K562 (cell line): Measurements from ENCODE around the gene BNIP3.

Experiments used
- CTCF ChIP-seq, 3 experiments: IDR thresholded peaks in 2 of 3; conservative IDR thresholded peaks in 1 of 3; 2 replicates each; pipeline ENCODE4 v1.5.1; 2011 to 2012; ENCODE audit warnings: low read length in 3 of 3, mild to moderate bottlenecking in 3 of 3, control low read depth in 2 of 3, improper control_type of control experiment in 1 of 3, inconsistent platforms in 1 of 3, low read depth in 1 of 3, mixed read lengths in 1 of 3, moderate library complexity in 1 of 3; ENCODE audit not compliant: insufficient read depth in 2 of 3
- EZH2 ChIP-seq: IDR thresholded peaks from 2 replicates; pipeline ENCODE4 v1.6.1; 2012; ENCODE audit warnings: low read depth, mild to moderate bottlenecking, inconsistent platforms, low read length, borderline replicate concordance
- FOXJ3 ChIP-seq: sonication (generic); formaldehyde crosslinking; IDR thresholded peaks from 2 replicates; pipeline ENCODE4 v1.4.0; 2020; ENCODE audit warnings: mild to moderate bottlenecking, missing genetic modification reagents
- POLR2A ChIP-seq: fragments of 450-650 bp; conservative IDR thresholded peaks from 2 replicates; pipeline ENCODE4 v1.6.1; 2016
- RAD21 ChIP-seq, 2 experiments: fragments of 250-450 bp in 1 of 2; fragments of 450-650 bp in 1 of 2; sonication (Bioruptor Pico) in 1 of 2; formaldehyde crosslinking in 1 of 2; IDR thresholded peaks in 1 of 2; conservative IDR thresholded peaks in 1 of 2; 2 replicates each; pipeline versions ENCODE4 v1.4.0 to v1.8.0; 2020 to 2022; ENCODE audit warnings: mild to moderate bottlenecking in 2 of 2, moderate library complexity in 1 of 2
- TEAD1 ChIP-seq, 2 experiments: fragments of 450-650 bp in 1 of 2; sonication (generic) in 1 of 2; formaldehyde crosslinking; IDR thresholded peaks; 2 replicates each; pipeline versions ENCODE4 v1.4.0 to v1.8.0; 2020 to 2022; ENCODE audit warnings: mild to moderate bottlenecking in 2 of 2, missing genetic modification reagents in 1 of 2
- ZFX ChIP-seq: sonication (generic); formaldehyde crosslinking; IDR thresholded peaks from 2 replicates; pipeline ENCODE4 v1.8.0; 2022; ENCODE audit warnings: mild to moderate bottlenecking, missing genetic modification reagents, moderate library complexity
- ZNF274 ChIP-seq: IDR thresholded peaks from 2 replicates; pipeline ENCODE4 v1.6.1; 2011; ENCODE audit warnings: low read depth, mild to moderate bottlenecking, low read length, moderate library complexity, borderline replicate concordance
- ZNF3 ChIP-seq: fragments of 250-450 bp; sonication (Bioruptor Pico); IDR thresholded peaks from 2 replicates; pipeline ENCODE4 v1.5.0; 2021; ENCODE audit warnings: mild to moderate bottlenecking, moderate library complexity
- TF ChIP-seq, protein P1 (sequence below): sonication (generic); formaldehyde crosslinking; IDR thresholded peaks from 2 replicates; pipeline ENCODE4 v1.8.0; 2022; ENCODE audit warnings: missing genetic modification reagents, mild to moderate bottlenecking, borderline replicate concordance

DNA sequence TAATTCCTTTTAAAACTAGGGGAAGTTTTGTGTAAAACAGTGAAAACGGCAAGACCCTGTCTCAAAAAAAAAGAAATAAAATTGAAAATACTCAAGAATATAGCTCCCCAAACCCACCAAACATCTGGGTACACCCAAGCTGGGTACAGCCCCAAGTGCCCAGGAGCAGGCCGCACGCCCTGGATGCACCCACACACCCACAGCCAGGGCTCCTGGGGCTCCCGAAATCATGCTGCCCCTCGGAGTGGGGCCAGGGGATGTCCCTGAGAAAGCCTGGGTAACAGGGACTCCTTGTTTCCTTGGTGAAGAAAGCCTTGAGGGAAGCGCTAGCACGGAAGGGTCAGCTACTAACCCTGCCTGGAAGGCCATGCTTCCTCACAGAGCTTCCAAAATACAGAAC lies 10.1 kb downstream of the BNIP3 start:
- TF ChIP-seq POLR2A: no peak
- no peak for TF ChIP-seq CTCF (IDR thresholded peaks at IDR 0.05 in 2 of 3, conservative IDR thresholded peaks at IDR 0.05 in 1 of 3; ENCODE audit: insufficient read depth in 2 of 3, low read depth in 1 of 3, low read length in 3 of 3)
- TF ChIP-seq FOXJ3 (CRISPR knock-in tag): no peak
- no peak for TF ChIP-seq ZNF3 (CRISPR knock-in tag)
- no peak for TF ChIP-seq ZNF274
- TF ChIP-seq EZH2: no peak
- TF ChIP-seq, protein P1, sequence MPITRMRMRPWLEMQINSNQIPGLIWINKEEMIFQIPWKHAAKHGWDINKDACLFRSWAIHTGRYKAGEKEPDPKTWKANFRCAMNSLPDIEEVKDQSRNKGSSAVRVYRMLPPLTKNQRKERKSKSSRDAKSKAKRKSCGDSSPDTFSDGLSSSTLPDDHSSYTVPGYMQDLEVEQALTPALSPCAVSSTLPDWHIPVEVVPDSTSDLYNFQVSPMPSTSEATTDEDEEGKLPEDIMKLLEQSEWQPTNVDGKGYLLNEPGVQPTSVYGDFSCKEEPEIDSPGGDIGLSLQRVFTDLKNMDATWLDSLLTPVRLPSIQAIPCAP (CRISPR knock-in tag): no peak
- no peak for TF ChIP-seq ZFX (CRISPR knock-in tag)
- TF ChIP-seq TEAD1 (CRISPR knock-in tag; IDR thresholded peaks at IDR 0.05): no peak
- no peak for TF ChIP-seq RAD21 (CRISPR knock-in tag; conservative IDR thresholded peaks at IDR 0.05 in 1 of 2, IDR thresholded peaks at IDR 0.05 in 1 of 2)
